Progenitor cell of endocrine pancreas (in vitro differentiated cells): Measurements from ENCODE around the gene OR1J1. TPM values are rescaled to one million over a fixed set of nuclear protein-coding genes. Genes with fewer than 3 reads are reported as not detected.

Source experiments
- DNase-seq: peaks from one replicate; pipeline ENCODE4 v3.0.0; 2021; ENCODE audit warnings: low spot score; ENCODE audit not compliant: unreplicated experiment
- H3K27ac Mint-ChIP-seq: 2 replicates; pipeline ENCODE4 v1.8.0; 2021; ENCODE audit warnings: mild to moderate bottlenecking, moderate library complexity, mixed read lengths
- H3K27me3 Mint-ChIP-seq: 2 replicates; pipeline ENCODE4 v1.8.0; 2021; ENCODE audit warnings: mixed read lengths
- H3K36me3 Mint-ChIP-seq: 2 replicates; pipeline ENCODE4 v1.8.0; 2022; ENCODE audit warnings: mixed read lengths; ENCODE audit not compliant: insufficient read depth
- H3K4me1 Mint-ChIP-seq: 2 replicates; pipeline ENCODE4 v1.8.0; 2021; ENCODE audit warnings: low read depth, mixed read lengths
- H3K4me3 Mint-ChIP-seq: 2 replicates; pipeline ENCODE4 v1.8.0; 2021; ENCODE audit warnings: low read depth, mild to moderate bottlenecking, moderate library complexity, mixed read lengths
- H3K9me3 Mint-ChIP-seq: 2 replicates; pipeline ENCODE4 v1.8.0; 2021; ENCODE audit warnings: low read depth, mixed read lengths
- long read RNA-seq: library from polyadenylated mRNA; unstranded; transcript quantifications from one replicate; pipeline ENCODE4 v2.0.0, GENCODE V29; 2020
- total RNA-seq: library from RNA; stranded (reverse); gene quantifications from 2 replicates; pipeline ENCODE4 v1.2.1, GENCODE V29; 2021
- TF ChIP-seq, protein P1 (sequence below): fragments of 200-600 bp; sonication (generic); IDR thresholded peaks from one replicate; pipeline ENCODE4 v1.5.0; 2021; ENCODE audit warnings: antibody characterized with exemption, mild to moderate bottlenecking; ENCODE audit not compliant: unreplicated experiment

Gene OR1J1, protein sequence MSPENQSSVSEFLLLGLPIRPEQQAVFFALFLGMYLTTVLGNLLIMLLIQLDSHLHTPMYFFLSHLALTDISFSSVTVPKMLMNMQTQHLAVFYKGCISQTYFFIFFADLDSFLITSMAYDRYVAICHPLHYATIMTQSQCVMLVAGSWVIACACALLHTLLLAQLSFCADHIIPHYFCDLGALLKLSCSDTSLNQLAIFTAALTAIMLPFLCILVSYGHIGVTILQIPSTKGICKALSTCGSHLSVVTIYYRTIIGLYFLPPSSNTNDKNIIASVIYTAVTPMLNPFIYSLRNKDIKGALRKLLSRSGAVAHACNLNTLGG
- not detected in 2 replicates for total RNA-seq
- long read RNA-seq, result 0 reads

DNA sequence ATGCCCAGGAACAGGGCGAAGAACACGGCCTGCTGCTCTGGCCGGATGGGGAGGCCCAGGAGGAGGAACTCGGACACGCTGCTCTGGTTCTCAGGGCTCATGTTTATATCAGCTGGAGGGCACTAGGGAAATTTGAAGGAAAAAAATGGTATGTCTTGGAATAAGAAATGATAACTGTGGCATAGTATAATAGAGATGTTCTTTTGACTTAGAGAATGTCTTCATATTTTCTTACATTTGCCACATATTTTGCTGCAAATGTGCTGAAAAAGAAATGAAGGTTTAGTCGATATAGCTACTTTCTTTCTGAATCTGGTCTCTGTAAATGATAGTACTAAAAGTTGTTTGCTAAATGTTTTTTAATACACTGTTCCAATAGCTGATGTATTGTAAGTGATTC is at the start of gene OR1J1:
Gene OR1J1 (minus strand): TSS at position 101 of the 400 bp plus-strand sequence. CDS start 0 bp downstream, at position 101.
- Mint-ChIP-seq H3K9me3 (peaks cover 6% of the 10 kb centered on the region), H3K4me1 (no peaks in the 10 kb centered on the region), H3K36me3 (no peaks in the 10 kb centered on the region), H3K4me3 (no peak within 1 kb of the TSS), H3K27ac (no peak within 1 kb of the TSS), H3K27me3 (peaks cover 14% of the 10 kb centered on the region)
- TF ChIP-seq, protein P1, sequence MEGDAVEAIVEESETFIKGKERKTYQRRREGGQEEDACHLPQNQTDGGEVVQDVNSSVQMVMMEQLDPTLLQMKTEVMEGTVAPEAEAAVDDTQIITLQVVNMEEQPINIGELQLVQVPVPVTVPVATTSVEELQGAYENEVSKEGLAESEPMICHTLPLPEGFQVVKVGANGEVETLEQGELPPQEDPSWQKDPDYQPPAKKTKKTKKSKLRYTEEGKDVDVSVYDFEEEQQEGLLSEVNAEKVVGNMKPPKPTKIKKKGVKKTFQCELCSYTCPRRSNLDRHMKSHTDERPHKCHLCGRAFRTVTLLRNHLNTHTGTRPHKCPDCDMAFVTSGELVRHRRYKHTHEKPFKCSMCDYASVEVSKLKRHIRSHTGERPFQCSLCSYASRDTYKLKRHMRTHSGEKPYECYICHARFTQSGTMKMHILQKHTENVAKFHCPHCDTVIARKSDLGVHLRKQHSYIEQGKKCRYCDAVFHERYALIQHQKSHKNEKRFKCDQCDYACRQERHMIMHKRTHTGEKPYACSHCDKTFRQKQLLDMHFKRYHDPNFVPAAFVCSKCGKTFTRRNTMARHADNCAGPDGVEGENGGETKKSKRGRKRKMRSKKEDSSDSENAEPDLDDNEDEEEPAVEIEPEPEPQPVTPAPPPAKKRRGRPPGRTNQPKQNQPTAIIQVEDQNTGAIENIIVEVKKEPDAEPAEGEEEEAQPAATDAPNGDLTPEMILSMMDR, result no peak
- DNase-seq, result no peak

DNA sequence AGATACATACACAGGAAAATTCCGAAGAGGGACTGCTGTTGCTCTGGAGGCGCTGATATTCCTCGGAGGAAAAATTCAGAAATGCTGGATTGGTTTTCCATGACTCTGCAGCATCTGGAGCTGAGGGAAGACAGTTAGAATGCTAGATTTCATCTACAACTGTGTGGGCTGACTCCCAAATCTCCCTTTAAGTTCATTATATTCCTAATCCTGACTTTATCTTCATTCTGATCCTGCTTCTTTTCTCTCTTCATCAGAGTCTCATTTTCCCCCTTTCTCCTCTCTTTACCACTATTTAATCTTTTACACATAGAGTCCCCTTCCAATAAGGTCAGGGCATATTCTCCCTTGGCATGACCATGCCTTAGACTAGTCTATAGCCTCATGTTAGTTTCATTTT is 49.5 kb upstream of the OR1J1 start, which contains the start of gene OR1N1:
Gene OR1N1 (minus strand): TSS at position 101 of the 400 bp plus-strand sequence. CDS start 0 bp downstream, at position 101.
- no peaks in the 10 kb centered on the region for H3K36me3 Mint-ChIP-seq
- no peak within 1 kb of the TSS for H3K27ac Mint-ChIP-seq
- H3K4me1 Mint-ChIP-seq, result peaks cover 2% of the 10 kb centered on the region
- no peak within 1 kb of the TSS for H3K4me3 Mint-ChIP-seq
- DNase-seq, result no peak
- peaks cover 31% of the 10 kb centered on the region for H3K9me3 Mint-ChIP-seq
- TF ChIP-seq, protein P1, result no peak
- peaks cover 8% of the 10 kb centered on the region for H3K27me3 Mint-ChIP-seq

DNA sequence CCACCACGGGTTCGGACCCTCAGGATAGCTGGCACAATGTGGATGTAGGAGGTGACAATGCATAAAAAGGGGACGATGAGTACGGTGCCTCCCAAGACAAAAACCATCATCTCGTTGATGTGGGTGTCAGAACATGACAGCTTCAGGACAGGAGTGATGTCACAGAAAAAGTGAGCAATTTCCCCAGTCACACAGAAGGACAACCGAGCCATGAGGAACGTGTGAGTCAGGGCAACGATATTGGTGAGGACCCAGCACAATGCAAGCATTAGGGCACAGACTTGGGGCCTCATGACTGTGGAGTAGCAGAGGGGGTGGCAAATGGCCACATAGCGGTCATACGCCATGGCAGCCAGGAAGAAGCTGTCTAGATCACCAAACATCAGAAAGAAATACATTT is 48.9 kb upstream of the OR1J1 start:
- Mint-ChIP-seq H3K27me3 (peaks cover 8% of the 10 kb centered on the region), H3K36me3 (no peaks in the 10 kb centered on the region), H3K9me3 (peaks cover 31% of the 10 kb centered on the region), H3K27ac (no peak overlapping the region), H3K4me1 (peaks cover 2% of the 10 kb centered on the region), H3K4me3 (no peak overlapping the region)
- no peak for DNase-seq
- TF ChIP-seq, protein P1, result no peak

DNA sequence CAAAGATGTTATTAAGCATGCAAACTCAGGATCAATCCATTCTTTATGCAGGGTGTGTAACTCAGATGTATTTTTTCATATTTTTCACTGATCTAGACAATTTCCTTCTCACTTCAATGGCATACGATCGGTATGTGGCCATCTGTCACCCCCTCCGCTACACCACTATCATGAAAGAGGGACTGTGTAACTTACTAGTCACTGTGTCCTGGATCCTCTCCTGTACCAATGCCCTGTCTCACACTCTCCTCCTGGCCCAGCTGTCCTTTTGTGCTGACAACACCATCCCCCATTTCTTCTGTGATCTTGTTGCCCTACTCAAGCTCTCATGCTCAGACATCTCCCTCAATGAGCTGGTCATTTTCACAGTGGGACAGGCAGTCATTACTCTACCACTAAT is 41.6 kb upstream of the OR1J1 start:
- Mint-ChIP-seq H3K36me3 (no peaks in the 10 kb centered on the region), H3K4me1 (no peaks in the 10 kb centered on the region), H3K9me3 (peaks cover 12% of the 10 kb centered on the region), H3K27ac (no peak overlapping the region), H3K4me3 (no peak overlapping the region), H3K27me3 (peaks cover 31% of the 10 kb centered on the region)
- TF ChIP-seq, protein P1, result no peak
- no peak for DNase-seq

DNA sequence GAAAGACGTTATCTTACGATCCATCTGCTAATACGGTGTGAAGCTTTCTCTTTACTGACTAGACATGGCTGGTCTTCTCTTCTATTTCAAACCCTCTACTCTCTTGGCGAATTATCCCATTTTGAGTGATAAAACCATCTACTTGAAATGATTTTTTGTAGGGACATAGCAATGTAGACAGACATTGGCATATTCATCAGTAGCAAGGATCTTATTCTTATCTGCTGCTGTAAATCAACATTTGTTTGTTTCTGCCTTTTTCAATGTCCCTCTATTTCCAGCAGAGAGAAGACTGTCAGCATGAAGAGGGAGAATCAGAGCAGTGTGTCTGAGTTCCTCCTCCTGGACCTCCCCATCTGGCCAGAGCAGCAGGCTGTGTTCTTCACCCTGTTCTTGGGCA is 41.1 kb upstream of the OR1J1 start, which contains the start of gene OR1J4:
Gene OR1J4 (plus strand): TSS at position 301 of the 400 bp plus-strand sequence. CDS start 0 bp downstream, at position 301.
- TF ChIP-seq, protein P1, result no peak
- H3K4me3 Mint-ChIP-seq, result no peak within 1 kb of the TSS
- H3K9me3 Mint-ChIP-seq, result peaks cover 12% of the 10 kb centered on the region
- no peaks in the 10 kb centered on the region for H3K36me3 Mint-ChIP-seq
- no peak within 1 kb of the TSS for H3K27ac Mint-ChIP-seq
- no peaks in the 10 kb centered on the region for H3K4me1 Mint-ChIP-seq
- DNase-seq, result no peak
- H3K27me3 Mint-ChIP-seq, result peaks cover 33% of the 10 kb centered on the region
